Kasumi-1 (cell line): ENCODE data around the gene DGKI.
A peak's percentile ranks its signal among the peaks of the same experiment; 100 is the strongest.
"Not testable (repeated sequence)": the region's sequence is repeated elsewhere in the genome, so short reads cannot be mapped to it uniquely, and the experiment has no call there.

Experiments used
- DNase-seq, 2 experiments: peaks; one replicate each; lab custom pipeline; 2025; lab: John Stamatoyannopoulos, UW

DGKI gene

DNA sequence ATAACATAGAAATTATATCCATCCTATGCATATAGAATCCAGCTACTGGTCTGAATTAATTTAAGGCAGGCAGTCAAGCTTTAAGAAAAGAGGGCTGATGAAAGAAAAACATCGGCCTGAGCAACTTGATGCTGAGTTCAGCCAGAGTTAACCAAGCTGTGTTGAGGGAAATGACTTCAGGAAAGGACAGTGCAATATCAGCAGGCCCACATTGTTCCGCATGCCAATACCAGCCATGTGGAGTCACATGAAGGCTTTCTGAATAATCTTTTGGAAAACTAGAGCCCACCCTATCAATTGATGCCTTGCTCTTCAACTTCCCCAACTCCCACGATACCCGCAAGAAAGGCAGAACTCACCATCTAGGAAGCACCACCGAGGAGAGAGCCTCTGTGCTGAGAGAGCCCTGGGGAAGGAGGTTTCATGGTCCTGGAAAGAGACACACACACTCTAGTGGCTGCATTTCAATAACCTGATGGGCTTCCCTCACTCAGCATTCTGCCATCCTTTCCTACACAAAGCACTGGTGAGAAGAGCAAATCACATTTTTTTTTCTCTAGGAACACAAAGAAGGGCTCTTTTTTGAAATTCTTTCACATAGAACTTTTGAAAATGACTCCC is 377.5 kb downstream of the DGKI start:
- no peak for DNase-seq

DNA sequence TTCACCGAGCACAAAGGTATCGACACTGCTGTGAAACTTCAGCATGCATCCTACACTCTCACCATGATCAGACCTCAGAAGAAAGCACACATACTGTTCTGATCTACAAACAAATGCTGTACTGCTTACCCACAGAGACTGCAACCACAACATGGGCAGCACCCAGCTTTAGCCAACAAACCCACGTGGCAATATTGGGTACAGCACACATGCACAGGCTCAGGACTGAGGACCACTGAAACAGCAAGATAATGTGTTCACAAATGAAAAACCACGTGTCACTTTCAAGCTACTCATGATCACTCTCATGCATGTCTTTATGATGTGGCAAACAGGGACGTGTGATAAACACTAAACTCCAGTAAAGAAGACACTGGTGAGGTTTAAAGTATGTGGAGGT is 383.9 kb downstream of the DGKI start:
- no peak for DNase-seq

DNA sequence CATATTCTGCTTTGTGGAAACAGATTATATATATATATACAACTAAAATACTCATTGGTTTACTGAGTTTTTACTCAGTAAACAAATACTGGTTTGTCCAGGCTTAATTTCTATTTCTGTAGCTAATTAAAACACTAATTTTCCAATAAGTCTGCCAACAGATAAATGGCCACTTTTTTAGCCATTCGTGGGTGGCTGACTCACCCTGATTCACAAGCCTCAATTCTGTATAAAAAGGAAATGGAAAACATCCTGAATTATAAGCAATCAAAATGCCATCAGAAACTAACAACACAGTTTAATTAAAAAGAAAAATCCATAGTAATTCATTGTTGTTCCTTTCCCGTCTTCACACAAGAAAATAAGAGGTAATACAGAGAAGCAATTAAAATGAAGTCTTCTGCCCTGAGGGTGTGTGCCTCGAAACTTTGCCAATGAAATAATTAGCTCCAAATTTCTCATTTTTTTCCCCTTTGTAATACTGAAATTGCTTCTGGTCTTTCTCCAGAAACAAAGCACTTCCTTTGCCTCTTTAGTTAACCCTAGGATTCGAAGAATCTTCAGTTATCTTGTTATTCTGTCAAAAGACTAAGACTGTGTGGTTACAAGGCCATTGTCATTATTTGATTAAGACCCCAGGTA is 384.6 kb downstream of the DGKI start:
- DNase-seq, result no peak

DNA sequence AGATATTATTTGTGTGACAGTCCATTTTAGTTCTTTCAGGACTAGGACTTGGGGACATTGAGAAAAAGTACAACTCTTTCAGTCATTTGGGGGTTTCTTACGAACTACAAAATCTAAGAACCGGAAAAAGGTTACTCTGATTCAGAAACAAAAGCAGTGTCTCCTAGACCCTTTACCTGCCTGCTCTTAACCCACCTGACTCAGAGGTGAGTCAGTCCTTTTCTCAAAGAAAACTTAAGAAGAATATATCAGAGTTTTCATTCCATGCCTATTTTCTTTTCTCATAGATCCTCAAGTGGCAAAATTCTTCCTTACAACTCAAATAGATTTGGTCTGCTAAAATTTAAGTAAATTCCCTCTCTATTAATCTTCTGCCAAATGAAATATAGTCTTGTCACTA is 388.4 kb downstream of the DGKI start:
- no peak for DNase-seq

DNA sequence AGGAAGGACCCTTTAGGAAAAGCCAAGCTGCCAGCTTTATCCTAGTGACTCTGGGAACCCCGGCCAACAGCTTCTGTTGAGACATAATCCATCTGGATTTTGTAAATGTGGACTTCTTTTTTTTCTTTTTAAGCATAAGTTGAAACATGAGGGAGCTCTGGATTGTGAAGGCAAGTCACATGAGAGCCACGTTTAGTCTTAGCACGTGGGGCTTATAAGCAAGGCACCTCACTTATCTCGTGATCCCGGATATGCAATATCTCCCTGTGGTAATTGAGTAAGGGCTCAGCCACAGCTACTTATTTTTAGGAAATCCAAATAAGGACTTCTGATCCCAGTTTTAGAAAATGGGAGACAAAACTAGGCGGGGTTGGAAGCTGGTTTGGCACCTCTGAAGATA is 392.0 kb downstream of the DGKI start:
- DNase-seq, result no peak

DNA sequence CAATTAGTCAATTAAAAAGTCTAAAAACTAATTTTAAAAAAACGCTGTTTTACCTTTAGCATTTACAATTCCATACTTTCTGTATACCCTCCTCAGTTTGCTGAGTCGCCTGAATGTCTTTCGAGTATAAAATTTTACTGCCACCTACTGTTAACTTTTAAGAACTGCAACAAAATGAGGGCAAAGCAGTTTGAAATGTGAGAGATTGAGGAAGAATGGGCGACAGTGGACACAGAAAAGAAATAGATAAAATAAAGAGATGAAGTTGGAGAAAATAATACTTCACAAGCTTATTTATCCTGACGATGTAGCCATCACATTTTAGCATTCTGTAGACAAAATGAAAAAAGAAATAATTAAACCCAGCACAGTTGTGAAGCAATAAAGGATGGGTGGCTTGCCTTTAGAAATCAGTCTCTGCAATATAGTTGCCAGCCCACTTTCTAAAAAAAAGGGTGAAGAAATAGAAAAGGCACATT is 392.5 kb downstream of the DGKI start:
- peak; percentile 73 to 74 for DNase-seq

- DNase-seq, result no peak
Measured at GRCh38 chr7:137453356-137453755, 393.4 kb downstream of the DGKI start.

GRCh38 chr7:137449016-137449415 is 397.8 kb downstream of the DGKI start:
- DNase-seq, result no peak

DNA sequence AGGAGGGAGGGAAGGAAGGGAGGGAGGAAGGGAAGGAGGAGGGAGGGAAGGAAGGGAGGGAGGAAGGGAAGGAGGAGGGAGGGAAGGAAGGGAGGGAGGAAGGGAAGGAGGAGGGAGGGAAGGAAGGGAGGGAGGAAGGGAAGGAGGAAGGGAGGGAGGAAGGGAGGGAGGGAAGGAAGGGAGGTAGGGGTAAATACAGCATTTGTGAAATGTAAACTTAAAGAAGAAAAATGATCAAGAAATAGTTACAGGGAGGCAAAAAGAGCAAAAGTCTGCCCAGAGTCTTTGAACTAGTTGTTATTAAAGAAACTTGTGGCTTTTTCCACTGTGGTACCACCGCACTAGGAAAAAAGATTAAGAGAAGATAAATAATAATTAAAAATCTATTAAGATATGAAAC is 398.2 kb downstream of the DGKI start:
- DNase-seq, result not testable (repeated sequence)

DNA sequence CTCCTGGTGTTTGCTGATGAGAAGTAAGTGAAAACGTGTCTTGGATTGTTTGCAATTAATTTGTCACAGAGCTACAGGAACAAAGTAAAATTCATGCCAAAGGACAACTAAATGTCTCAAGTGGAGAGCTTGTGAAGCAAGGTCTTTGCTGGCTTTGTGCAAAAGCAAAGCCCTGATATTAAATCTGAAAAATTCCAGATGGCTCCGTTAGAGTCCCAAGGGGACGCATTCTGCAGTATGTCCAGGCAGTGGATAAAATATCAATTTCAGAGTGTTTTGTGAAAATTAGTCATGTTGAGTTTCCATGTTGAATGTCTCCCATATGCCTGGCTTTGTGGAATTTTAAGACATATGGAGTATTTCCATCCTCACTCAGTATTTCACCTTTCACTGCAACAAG is 400.7 kb downstream of the DGKI start:
- DNase-seq, result no peak

DNA sequence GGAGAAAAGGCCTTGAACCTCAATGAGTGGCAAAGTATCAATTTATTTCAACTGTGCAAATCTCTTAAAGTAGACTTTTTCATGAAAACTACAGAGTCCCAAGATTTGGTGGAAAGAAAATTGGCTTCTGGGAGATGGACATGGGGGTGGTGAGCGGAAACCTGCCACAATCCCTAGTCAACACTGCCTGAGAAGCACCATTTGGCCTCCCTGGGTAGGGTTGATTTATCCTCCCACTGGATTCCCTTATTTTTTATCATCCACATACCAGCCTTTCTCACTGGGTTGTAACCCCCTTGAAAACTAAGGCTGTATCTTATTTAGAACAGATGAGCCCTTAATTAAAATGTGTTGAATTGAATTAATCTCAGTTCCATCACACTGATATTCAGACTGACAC is 401.5 kb downstream of the DGKI start:
- DNase-seq, result no peak

DNA sequence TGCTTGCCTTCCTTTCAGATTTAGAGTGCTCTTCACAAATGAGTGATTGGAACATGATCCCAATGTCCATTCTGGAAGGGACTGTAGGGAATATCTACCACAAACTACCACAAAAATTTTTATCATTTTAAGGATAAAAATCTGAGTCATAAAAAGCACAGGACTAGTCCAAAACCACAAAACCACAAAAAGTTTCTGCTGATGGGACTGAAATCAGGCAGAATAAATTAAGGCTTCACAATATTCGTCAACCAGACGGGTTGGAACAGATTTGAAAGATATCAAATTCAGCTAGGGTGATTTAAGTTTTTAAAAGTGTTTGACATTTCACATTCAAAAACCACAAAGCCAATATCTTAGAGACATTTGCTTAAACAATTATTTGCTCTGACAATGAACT is 403.2 kb downstream of the DGKI start:
- no peak for DNase-seq

DNA sequence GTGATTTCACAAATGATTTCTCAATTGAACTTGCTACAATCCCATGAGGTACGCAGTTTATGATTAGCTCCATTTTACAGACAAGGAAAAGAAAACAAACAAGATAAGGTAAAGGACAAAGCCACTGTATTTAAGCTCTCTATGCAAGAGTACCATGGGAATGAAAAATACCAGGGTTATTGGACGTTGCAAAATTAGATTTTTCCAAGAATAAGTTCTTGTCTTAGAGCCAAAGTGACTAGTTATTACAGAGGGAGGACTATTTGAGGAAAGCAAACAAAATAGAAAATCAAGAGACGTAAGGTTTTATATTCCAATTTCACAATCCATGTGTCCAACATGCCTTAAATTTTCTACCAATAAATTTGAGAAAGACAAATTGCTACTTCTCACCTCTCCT is 405.3 kb downstream of the DGKI start:
- no peak for DNase-seq

- DNase-seq, result no peak
Measured at GRCh38 chr7:137439829-137440825, 406.6 kb downstream of the DGKI start.

GRCh38 chr7:137434946-137435345 is 411.8 kb downstream of the DGKI start:
- DNase-seq, result no peak

- no peak for DNase-seq
Measured at GRCh38 chr7:137434530-137434929, 412.2 kb downstream of the DGKI start.

- DNase-seq, result no peak
Measured at GRCh38 chr7:137423321-137423720, 423.5 kb downstream of the DGKI start.

DNA sequence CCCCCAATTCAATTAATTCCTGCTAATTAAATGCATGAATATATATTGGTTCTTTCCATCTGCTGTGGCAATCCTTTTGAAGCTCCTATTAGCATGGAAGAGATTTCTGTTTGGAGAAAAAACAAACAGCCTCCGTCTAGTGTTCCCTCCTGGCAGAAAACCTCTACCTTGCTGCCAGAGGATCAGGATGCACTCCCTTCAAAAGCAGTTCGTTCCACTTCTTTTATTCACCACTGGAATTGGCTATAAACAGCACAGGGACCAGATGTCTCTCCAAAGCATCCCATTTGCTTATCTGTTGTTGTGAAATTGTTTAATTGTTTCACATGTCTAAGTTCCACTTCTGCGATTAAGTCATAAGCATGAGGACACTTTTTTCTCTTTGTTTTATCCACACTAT is 425.4 kb downstream of the DGKI start:
- no peak for DNase-seq

- DNase-seq, result no peak
Measured at GRCh38 chr7:137418841-137419240, 427.9 kb downstream of the DGKI start.

- DNase-seq, result no peak
Measured at GRCh38 chr7:137417464-137417863, 429.3 kb downstream of the DGKI start.

- no peak for DNase-seq
Measured at GRCh38 chr7:137413901-137414300, 432.9 kb downstream of the DGKI start.

DNA sequence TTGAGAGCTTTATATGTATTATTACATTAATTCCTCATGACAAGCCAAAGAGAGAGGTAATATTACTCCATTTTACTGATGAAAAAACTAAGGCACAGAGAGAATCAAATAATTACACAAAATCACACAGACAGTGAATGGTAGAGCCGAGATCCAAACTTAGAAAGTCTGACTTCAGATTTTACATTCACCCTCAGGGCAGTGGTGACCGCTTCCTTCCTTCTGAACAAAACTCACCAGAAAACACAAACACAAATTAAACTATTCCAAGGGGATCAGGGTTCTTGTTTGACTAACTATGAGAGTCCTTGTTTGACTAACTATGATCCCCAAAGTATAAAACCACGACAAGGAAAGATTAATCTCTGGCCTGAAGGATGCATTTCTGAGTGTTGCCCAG is 435.3 kb downstream of the DGKI start:
- no peak for DNase-seq

DNA sequence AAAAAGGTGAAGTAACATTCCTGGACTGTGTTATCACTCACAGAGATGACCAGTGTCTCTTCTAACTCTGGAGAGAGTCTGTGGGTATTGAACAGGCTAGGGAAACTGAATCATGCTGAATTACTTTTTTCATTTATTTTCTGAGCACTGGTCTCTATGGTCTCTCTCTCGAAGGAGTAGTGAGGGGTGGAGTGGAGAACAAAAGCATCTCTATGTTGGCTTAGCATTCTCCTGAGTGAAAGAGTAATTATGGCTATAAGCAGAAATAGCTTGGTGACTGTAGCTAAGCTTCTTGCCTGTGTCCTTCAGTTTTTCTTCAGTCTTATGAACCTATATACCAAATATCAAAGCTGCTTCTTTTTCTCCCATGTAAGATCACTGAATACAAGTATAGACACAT is 438.6 kb downstream of the DGKI start:
- no peak for DNase-seq
